ENCODE measurements around the gene CBX4.
"Not testable (repeated sequence)": the region's sequence is repeated elsewhere in the genome, so short reads cannot be mapped to it uniquely, and the experiment has no call there.

The CBX4 gene

GRCh38 chr17:79862238-79862637 is 23.0 kb upstream of the CBX4 start:
- intact Hi-C loops (cut with DNase I), result no loop called here

GRCh38 chr17:79861413-79862216 is 22.4 kb upstream of the CBX4 start:
- intact Hi-C loops (cut with DNase I), result no loop called here
- no peak for DNase-seq

More at GRCh38 chr17:79862238-79862637, 23.0 kb upstream of the CBX4 start:
- no peak for DNase-seq

GRCh38 chr17:79859676-79860615 is 20.7 kb upstream of the CBX4 start:
- intact Hi-C loops (cut with DNase I), result no loop called here
- no peak for DNase-seq

GRCh38 chr17:79857095-79857494 is 17.9 kb upstream of the CBX4 start:
- intact Hi-C loops (cut with DNase I), result no loop called here
- DNase-seq, result no peak

- intact Hi-C loops (cut with DNase I), result no loop called here
- no peak for DNase-seq
Observed at GRCh38 chr17:79855331-79856124, 16.3 kb upstream of the CBX4 start.

GRCh38 chr17:79854080-79855060 is 15.1 kb upstream of the CBX4 start:
- DNase-seq, result no peak
- intact Hi-C loops (cut with DNase I), result no loop called here

GRCh38 chr17:79853168-79853567 is 13.9 kb upstream of the CBX4 start:
- intact Hi-C loops (cut with DNase I); DNase-seq: not testable (repeated sequence)

- no peak for DNase-seq
- intact Hi-C loops (cut with DNase I), result no loop called here
Observed at GRCh38 chr17:79852748-79853147, 13.5 kb upstream of the CBX4 start.

- intact Hi-C loops (cut with DNase I), result no loop called here
- DNase-seq, result no peak
Observed at GRCh38 chr17:79851461-79851817, 12.2 kb upstream of the CBX4 start.

GRCh38 chr17:79850571-79851460 is 11.6 kb upstream of the CBX4 start:
- DNase-seq, result peak in 4 of 42 donors; percentile 17 to 58 (median 42)
- intact Hi-C loops (cut with DNase I), result no loop called here

GRCh38 chr17:79849953-79850352 is 10.7 kb upstream of the CBX4 start:
- DNase-seq, result no peak
- intact Hi-C loops (cut with DNase I), result loop anchor here (10.0 kb wide), 1 partner anchor 65 kb away; no protein-coding TSS in a partner anchor

GRCh38 chr17:79848370-79848766 is 9.1 kb upstream of the CBX4 start:
- intact Hi-C loops (cut with DNase I), result loop anchor here (10.0 kb wide), 1 partner anchor 66 kb away; no protein-coding TSS in a partner anchor

GRCh38 chr17:79847698-79848369 is 8.6 kb upstream of the CBX4 start:
- intact Hi-C loops (cut with DNase I), result loop anchor here (10.0 kb wide), 1 partner anchor 67 kb away; no protein-coding TSS in a partner anchor

More at GRCh38 chr17:79848370-79848766, 9.1 kb upstream of the CBX4 start:
- peak in 3 of 42 donors; percentile 15 to 63 (median 61) for DNase-seq

GRCh38 chr17:79845601-79845949 is 6.3 kb upstream of the CBX4 start:
- intact Hi-C loops (cut with DNase I), result loop anchor here (10.0 kb wide), 1 partner anchor 69 kb away; no protein-coding TSS in a partner anchor
- DNase-seq, result no peak

More at GRCh38 chr17:79847698-79848369, 8.6 kb upstream of the CBX4 start:
- DNase-seq, result no peak

GRCh38 chr17:79844869-79845600 is 5.8 kb upstream of the CBX4 start:
- intact Hi-C loops (cut with DNase I), result loop anchor here (5.0 to 10.0 kb wide), 4 partner anchors 48 to 147 kb away; partner anchors contain the start of gene CBX8
- DNase-seq, result peak in 30 of 42 donors; percentile 39 to 81 (median 60)
